CD4-positive, CD25-positive, alpha-beta regulatory T cell (primary cell): ENCODE data around the gene PCGF3. TPM values are rescaled to one million over a fixed set of nuclear protein-coding genes. Genes with fewer than 3 reads are reported as not detected.

Experiments
- ATAC-seq, 2 donors: fragments of 150-1000 bp; cut with Tn5 transposase; one replicate each; pipeline ENCODE4 v1.10.0; 2021; ENCODE audit warnings: low read depth in 2 of 2, moderate number of reproducible peaks in 2 of 2, moderate library complexity in 1 of 2
- DNase-seq, 3 donors: peaks; one replicate each; pipeline versions ENCODE4 v3.0.0 to v3.0.0-alpha.2; 2012 to 2022; ENCODE audit warnings: mixed read lengths in 1 of 3
- H3K27ac ChIP-seq: one replicate; pipeline ENCODE4 v1.7.0; 2013; ENCODE audit warnings: mild to moderate bottlenecking, low read length; ENCODE audit not compliant: insufficient read depth, poor library complexity, severe bottlenecking
- H3K27me3 ChIP-seq: one replicate; pipeline ENCODE4 v1.7.0; 2013; ENCODE audit warnings: low read length; ENCODE audit not compliant: control insufficient read depth, insufficient read depth
- H3K36me3 ChIP-seq: one replicate; pipeline ENCODE4 v1.7.0; 2013; ENCODE audit warnings: mild to moderate bottlenecking, low read length, moderate library complexity; ENCODE audit not compliant: control insufficient read depth, insufficient read depth
- H3K4me1 ChIP-seq: 2 replicates; pipeline ENCODE4 v1.7.0; 2013; ENCODE audit warnings: mild to moderate bottlenecking, low read length; ENCODE audit not compliant: insufficient read depth, control insufficient read depth, poor library complexity, severe bottlenecking
- H3K4me3 ChIP-seq: one replicate; pipeline ENCODE4 v1.7.0; 2013; ENCODE audit warnings: low read depth, mild to moderate bottlenecking, low read length, moderate library complexity
- H3K9me3 ChIP-seq, 2 experiments: 1 replicate in 1 of 2; 2 replicates in 1 of 2; pipeline ENCODE4 v1.7.0; 2013; ENCODE audit warnings: low read length in 2 of 2, mild to moderate bottlenecking in 1 of 2, moderate library complexity in 1 of 2; ENCODE audit not compliant: control insufficient read depth in 2 of 2
- H3K27ac Mint-ChIP-seq, 3 donors: one replicate each; pipeline ENCODE4 v1.8.0; 2020 to 2022; ENCODE audit warnings: mild to moderate bottlenecking in 3 of 3, mixed read lengths in 3 of 3, moderate library complexity in 2 of 3
- H3K27me3 Mint-ChIP-seq: one replicate; pipeline ENCODE4 v1.8.0; 2022; ENCODE audit warnings: mild to moderate bottlenecking, mixed read lengths
- H3K36me3 Mint-ChIP-seq: one replicate; pipeline ENCODE4 v1.8.0; 2020; ENCODE audit warnings: mixed read lengths
- H3K4me1 Mint-ChIP-seq, 4 donors: one replicate each; pipeline ENCODE4 v1.8.0; 2020 to 2022; ENCODE audit warnings: mixed read lengths in 4 of 4, mild to moderate bottlenecking in 1 of 4
- H3K4me3 Mint-ChIP-seq, 4 donors: one replicate each; pipeline ENCODE4 v1.8.0; 2020 to 2022; ENCODE audit warnings: mild to moderate bottlenecking in 4 of 4, mixed read lengths in 4 of 4, moderate library complexity in 3 of 4
- H3K9me3 Mint-ChIP-seq, 7 donors: one replicate each; pipeline ENCODE4 v1.8.0; 2020 to 2022; ENCODE audit warnings: mixed read lengths in 7 of 7, mild to moderate bottlenecking in 3 of 7, moderate library complexity in 2 of 7
- polyA plus RNA-seq, 4 donors: library from polyadenylated mRNA; unstranded; fragments of 300-500 nt; fragmentation: Illumina TruSeq; gene quantifications; one replicate each; pipeline ENCODE4 v1.2.3, GENCODE V29; 2021
- total RNA-seq: library from RNA; stranded (reverse); gene quantifications from one replicate; pipeline ENCODE4 v1.2.3, GENCODE V29; 2022

The PCGF3 gene
- total and polyA plus RNA-seq, 5 donors from 2014 or later = 3.2 to 71.8 (median 4.8) TPM

GRCh38 chr4:791898-792625 is 86.4 kb downstream of the PCGF3 start:
- Histone ChIP-seq H3K36me3 (no peaks in the 10 kb centered on the region), H3K9me3 (no peaks in the 10 kb centered on the region), H3K4me1 (peaks cover 30% of the 10 kb centered on the region), H3K27me3 (peaks cover 4% of the 10 kb centered on the region), H3K27ac (no peak overlapping the region), H3K4me3 (no peak overlapping the region)
- H3K9me3 Mint-ChIP-seq = peaks cover 0 to 3% (median 0%) of the 10 kb centered on the region in 7 donors
- H3K27me3 Mint-ChIP-seq = peaks cover 46% of the 10 kb centered on the region
- H3K27ac Mint-ChIP-seq = no peak overlapping the region
- peaks cover 0 to 31% (median 15%) of the 10 kb centered on the region in 4 donors for H3K4me1 Mint-ChIP-seq
- ATAC-seq (peak; percentile 30 to 52), DNase-seq (peak in 1 of 3 donors; percentile 52)
- peak overlapping the region; percentile 43 to 81 (median 72) for H3K4me3 Mint-ChIP-seq
- no peaks in the 10 kb centered on the region for H3K36me3 Mint-ChIP-seq

- Mint-ChIP-seq H3K27ac (peak overlapping the region in 2 of 3 donors; percentile 17 to 45), H3K36me3 (no peaks in the 10 kb centered on the region), H3K4me1 (peaks cover 0 to 28% (median 13%) of the 10 kb centered on the region in 4 donors), H3K4me3 (peak overlapping the region; percentile 43 to 81 (median 72)), H3K27me3 (peaks cover 40% of the 10 kb centered on the region), H3K9me3 (peaks cover 0 to 3% (median 0%) of the 10 kb centered on the region in 7 donors)
- ATAC-seq = peak; percentile 38 to 54
- Histone ChIP-seq H3K36me3 (no peaks in the 10 kb centered on the region), H3K27me3 (peaks cover 4% of the 10 kb centered on the region), H3K4me3 (peak overlapping the region; percentile 44), H3K4me1 (peaks cover 30% of the 10 kb centered on the region), H3K9me3 (no peaks in the 10 kb centered on the region), H3K27ac (no peak overlapping the region)
- peak in 1 of 3 donors; percentile 58 for DNase-seq
Measured at GRCh38 chr4:792626-793092, 87.0 kb downstream of the PCGF3 start.

GRCh38 chr4:793093-793861 is 87.6 kb downstream of the PCGF3 start:
- no peaks in the 10 kb centered on the region for H3K36me3 Mint-ChIP-seq
- no peak for ATAC-seq

GRCh38 chr4:793941-794621 is 88.4 kb downstream of the PCGF3 start:
- H3K36me3 Mint-ChIP-seq = no peaks in the 10 kb centered on the region
- DNase-seq (peak in 1 of 3 donors; percentile 34), ATAC-seq (no peak)
- Histone ChIP-seq H3K4me1 (peaks cover 38% of the 10 kb centered on the region), H3K36me3 (no peaks in the 10 kb centered on the region), H3K9me3 (no peaks in the 10 kb centered on the region), H3K27me3 (peaks cover 4% of the 10 kb centered on the region), H3K4me3 (no peak overlapping the region), H3K27ac (no peak overlapping the region)
- peaks cover 0 to 3% (median 0%) of the 10 kb centered on the region in 7 donors for H3K9me3 Mint-ChIP-seq
- peaks cover 42% of the 10 kb centered on the region for H3K27me3 Mint-ChIP-seq
- peak overlapping the region in 1 of 3 donors; percentile 25 for H3K27ac Mint-ChIP-seq
- H3K4me3 Mint-ChIP-seq = peak overlapping the region in 3 of 4 donors; percentile 35 to 65 (median 47)
- H3K4me1 Mint-ChIP-seq = peaks cover 7 to 38% (median 16%) of the 10 kb centered on the region in 4 donors

More at GRCh38 chr4:793093-793861, 87.6 kb downstream of the PCGF3 start:
- peaks cover 0 to 3% (median 0%) of the 10 kb centered on the region in 7 donors for H3K9me3 Mint-ChIP-seq
- peak overlapping the region; percentile 44 for H3K4me3 ChIP-seq
- no peak overlapping the region for H3K27ac ChIP-seq
- H3K4me1 ChIP-seq = peaks cover 30% of the 10 kb centered on the region
- peaks cover 37% of the 10 kb centered on the region for H3K27me3 Mint-ChIP-seq
- H3K4me3 Mint-ChIP-seq = peak overlapping the region; percentile 32 to 73 (median 57)
- H3K36me3 ChIP-seq = no peaks in the 10 kb centered on the region
- no peaks in the 10 kb centered on the region for H3K9me3 ChIP-seq
- H3K4me1 Mint-ChIP-seq = peaks cover 0 to 30% (median 12%) of the 10 kb centered on the region in 4 donors
- no peak for DNase-seq
- peaks cover 4% of the 10 kb centered on the region for H3K27me3 ChIP-seq
- H3K27ac Mint-ChIP-seq = peak overlapping the region in 2 of 3 donors; percentile 17 to 45

GRCh38 chr4:794900-795725 is 89.5 kb downstream of the PCGF3 start:
- no peak overlapping the region for H3K27ac ChIP-seq
- H3K4me3 Mint-ChIP-seq = peak overlapping the region in 3 of 4 donors; percentile 35 to 54 (median 36)
- H3K4me1 ChIP-seq = peaks cover 46% of the 10 kb centered on the region
- H3K27me3 Mint-ChIP-seq = peaks cover 43% of the 10 kb centered on the region
- H3K36me3 ChIP-seq = no peaks in the 10 kb centered on the region
- H3K36me3 Mint-ChIP-seq = no peaks in the 10 kb centered on the region
- peaks cover 9 to 48% (median 22%) of the 10 kb centered on the region in 4 donors for H3K4me1 Mint-ChIP-seq
- H3K9me3 ChIP-seq = no peaks in the 10 kb centered on the region
- H3K4me3 ChIP-seq = no peak overlapping the region
- peaks cover 0 to 3% (median 0%) of the 10 kb centered on the region in 7 donors for H3K9me3 Mint-ChIP-seq
- DNase-seq = no peak
- H3K27ac Mint-ChIP-seq = no peak overlapping the region
- no peak for ATAC-seq
- peaks cover 4% of the 10 kb centered on the region for H3K27me3 ChIP-seq

GRCh38 chr4:795726-796119 is 90.1 kb downstream of the PCGF3 start:
- Histone ChIP-seq H3K36me3 (no peaks in the 10 kb centered on the region), H3K4me1 (peaks cover 46% of the 10 kb centered on the region), H3K4me3 (no peak overlapping the region), H3K27me3 (peaks cover 4% of the 10 kb centered on the region), H3K27ac (no peak overlapping the region), H3K9me3 (no peaks in the 10 kb centered on the region)
- H3K27me3 Mint-ChIP-seq = peaks cover 43% of the 10 kb centered on the region
- peaks cover 9 to 47% (median 23%) of the 10 kb centered on the region in 4 donors for H3K4me1 Mint-ChIP-seq
- DNase-seq = no peak
- H3K9me3 Mint-ChIP-seq = peaks cover 0 to 3% (median 0%) of the 10 kb centered on the region in 7 donors
- no peak overlapping the region for H3K27ac Mint-ChIP-seq
- H3K4me3 Mint-ChIP-seq = peak overlapping the region in 1 of 4 donors; percentile 38
- ATAC-seq = no peak
- H3K36me3 Mint-ChIP-seq = no peaks in the 10 kb centered on the region
